SK-N-SH treated with all-trans-retinoic acid at 6 μM for 48 hours (cell line): ENCODE results near the gene UBL7.

Experiments used
- ATAC-seq: fragments of 200-7000 bp; cut with Tn5 transposase; 3 replicates; pipeline ENCODE4 v1.9.1; 2020; ENCODE audit warnings: mild to moderate bottlenecking, moderate library complexity
- BACH2 ChIP-seq: fragments of 250-450 bp; sonication (Bioruptor Pico); IDR thresholded peaks from 2 replicates; pipeline ENCODE4 v1.9.0; 2021; ENCODE audit warnings: mild to moderate bottlenecking, borderline replicate concordance
- CREB5 ChIP-seq: fragments of 250-450 bp; sonication (Bioruptor Pico); IDR thresholded peaks from 2 replicates; pipeline ENCODE4 v1.5.1; 2020; ENCODE audit warnings: low read depth, mild to moderate bottlenecking, moderate library complexity
- CSDC2 ChIP-seq: fragments of 250-450 bp; sonication (Bioruptor Pico); IDR thresholded peaks from 2 replicates; pipeline ENCODE4 v1.5.0; 2020; ENCODE audit warnings: mild to moderate bottlenecking, moderate library complexity
- CSRNP3 ChIP-seq: fragments of 250-450 bp; sonication (Bioruptor Pico); IDR thresholded peaks from 2 replicates; pipeline ENCODE4 v1.5.1; 2021; ENCODE audit warnings: mild to moderate bottlenecking, moderate library complexity
- ESRRG ChIP-seq: fragments of 250-450 bp; sonication (Bioruptor Pico); IDR thresholded peaks from 2 replicates; pipeline ENCODE4 v1.6.1; 2021; ENCODE audit warnings: mild to moderate bottlenecking
- GLIS3 ChIP-seq: fragments of 250-450 bp; sonication (Bioruptor Pico); IDR thresholded peaks from 2 replicates; pipeline ENCODE4 v1.5.0; 2020; ENCODE audit warnings: mild to moderate bottlenecking, moderate library complexity
- ISL1 ChIP-seq: fragments of 250-450 bp; sonication (Bioruptor Pico); IDR thresholded peaks from 2 replicates; pipeline ENCODE4 v2.1.2; 2022; ENCODE audit warnings: mild to moderate bottlenecking, moderate library complexity
- OSR1 ChIP-seq: fragments of 250-450 bp; sonication (Bioruptor Pico); IDR thresholded peaks from 2 replicates; pipeline ENCODE4 v1.8.0; 2022; ENCODE audit warnings: moderate library complexity, mild to moderate bottlenecking, inconsistent platforms
- PATZ1 ChIP-seq: fragments of 250-450 bp; sonication (Bioruptor Pico); IDR thresholded peaks from 2 replicates; pipeline ENCODE4 v1.8.0; 2020; ENCODE audit warnings: mild to moderate bottlenecking, moderate library complexity, borderline replicate concordance
- POU6F1 ChIP-seq: fragments of 250-450 bp; sonication (Bioruptor Pico); IDR thresholded peaks from 2 replicates; pipeline ENCODE4 v1.8.0; 2021; ENCODE audit warnings: low read depth, mild to moderate bottlenecking, moderate library complexity, borderline replicate concordance
- PPARA ChIP-seq: fragments of 250-450 bp; sonication (Bioruptor Pico); IDR thresholded peaks from 2 replicates; pipeline ENCODE4 v1.5.0; 2020; ENCODE audit warnings: mild to moderate bottlenecking, borderline replicate concordance
- RARB ChIP-seq: fragments of 250-450 bp; sonication (Bioruptor Pico); IDR thresholded peaks from 2 replicates; pipeline ENCODE4 v1.8.0; 2021; ENCODE audit warnings: mild to moderate bottlenecking, moderate library complexity
- SNAI2 ChIP-seq: fragments of 250-450 bp; sonication (Bioruptor Pico); IDR thresholded peaks from 2 replicates; pipeline ENCODE4 v1.5.0; 2020; ENCODE audit warnings: mild to moderate bottlenecking, moderate library complexity
- TCF4 ChIP-seq: fragments of 250-450 bp; sonication (Bioruptor Pico); IDR thresholded peaks from 2 replicates; pipeline ENCODE4 v1.8.0; 2021; ENCODE audit warnings: mild to moderate bottlenecking, moderate library complexity, borderline replicate concordance
- TOX ChIP-seq: fragments of 250-450 bp; sonication (Bioruptor Pico); IDR thresholded peaks from 2 replicates; pipeline ENCODE4 v1.8.0; 2021; ENCODE audit warnings: mild to moderate bottlenecking, moderate library complexity, borderline replicate concordance
- ZC3H10 ChIP-seq: fragments of 250-450 bp; sonication (Bioruptor Pico); IDR thresholded peaks from 2 replicates; pipeline ENCODE4 v1.5.1; 2021; ENCODE audit warnings: mild to moderate bottlenecking, moderate library complexity
- ZFP3 ChIP-seq: fragments of 250-450 bp; sonication (Bioruptor Pico); IDR thresholded peaks from 2 replicates; pipeline ENCODE4 v1.5.0; 2020; ENCODE audit warnings: mild to moderate bottlenecking, moderate library complexity
- ZFP30 ChIP-seq: fragments of 450-650 bp; formaldehyde crosslinking; IDR thresholded peaks from 2 replicates; pipeline ENCODE4 v1.5.0; 2022; ENCODE audit warnings: mild to moderate bottlenecking, moderate library complexity
- ZNF565 ChIP-seq: fragments of 450-650 bp; formaldehyde crosslinking; conservative IDR thresholded peaks from 2 replicates; pipeline ENCODE4 v1.5.0; 2020; ENCODE audit warnings: low read depth, mild to moderate bottlenecking, moderate library complexity
- ZNF70 ChIP-seq: fragments of 450-650 bp; formaldehyde crosslinking; IDR thresholded peaks from 2 replicates; pipeline ENCODE4 v1.5.0; 2020; ENCODE audit warnings: mild to moderate bottlenecking, moderate library complexity
- ZNF8 ChIP-seq: fragments of 450-650 bp; formaldehyde crosslinking; IDR thresholded peaks from 2 replicates; pipeline ENCODE4 v1.5.0; 2020; ENCODE audit warnings: mild to moderate bottlenecking, moderate library complexity

Gene UBL7

GRCh38 chr15:74410502-74410901 lies 50.5 kb downstream of the UBL7 start:
- TF ChIP-seq ZNF70 (CRISPR knock-in tag): no peak
- TF ChIP-seq ISL1 (CRISPR knock-in tag): no peak
- TF ChIP-seq ZFP3: no peak
- no peak for TF ChIP-seq ZC3H10 (CRISPR knock-in tag)
- TF ChIP-seq PPARA (CRISPR knock-in tag): no peak
- TF ChIP-seq TCF4 (CRISPR knock-in tag): no peak
- no peak for TF ChIP-seq PATZ1
- TF ChIP-seq CSRNP3 (CRISPR knock-in tag): no peak
- TF ChIP-seq ZNF565 (CRISPR knock-in tag): no peak
- TF ChIP-seq CREB5 (CRISPR knock-in tag): no peak
- TF ChIP-seq OSR1 (CRISPR knock-in tag): no peak
- no peak for TF ChIP-seq BACH2 (CRISPR knock-in tag)
- no peak for TF ChIP-seq GLIS3 (CRISPR knock-in tag)
- TF ChIP-seq ESRRG (CRISPR knock-in tag): no peak
- TF ChIP-seq RARB (CRISPR knock-in tag): no peak
- TF ChIP-seq TOX (CRISPR knock-in tag): no peak
- TF ChIP-seq CSDC2 (CRISPR knock-in tag): no peak
- TF ChIP-seq POU6F1 (CRISPR knock-in tag): no peak
- ATAC-seq: no peak

- no peak for ATAC-seq
- no peak for TF ChIP-seq CSRNP3 (CRISPR knock-in tag)
- TF ChIP-seq, all 23 proteins: peak for 0
Measured at GRCh38 chr15:74409225-74409624, 51.7 kb downstream of the UBL7 start.

- no peak for TF ChIP-seq CREB5 (CRISPR knock-in tag)
- no peak for TF ChIP-seq ZFP30 (CRISPR knock-in tag)
- no peak for TF ChIP-seq ZNF8 (CRISPR knock-in tag)
- ATAC-seq: no peak
Measured at GRCh38 chr15:74408815-74409214, 52.1 kb downstream of the UBL7 start.

GRCh38 chr15:74408385-74408784 lies 52.6 kb downstream of the UBL7 start:
- ATAC-seq: no peak
- no peak for TF ChIP-seq CSDC2 (CRISPR knock-in tag)
- no peak for TF ChIP-seq ZNF70 (CRISPR knock-in tag)
- no peak for TF ChIP-seq PATZ1
- no peak for TF ChIP-seq TCF4 (CRISPR knock-in tag)
- no peak for TF ChIP-seq ISL1 (CRISPR knock-in tag)
- TF ChIP-seq ZC3H10 (CRISPR knock-in tag): no peak
- TF ChIP-seq ZFP3: no peak
- TF ChIP-seq TOX (CRISPR knock-in tag): no peak
- no peak for TF ChIP-seq RARB (CRISPR knock-in tag)
- no peak for TF ChIP-seq SNAI2 (CRISPR knock-in tag)
- TF ChIP-seq ZFP30 (CRISPR knock-in tag): no peak
- TF ChIP-seq CREB5 (CRISPR knock-in tag): no peak
- no peak for TF ChIP-seq ZNF8 (CRISPR knock-in tag)
- no peak for TF ChIP-seq OSR1 (CRISPR knock-in tag)
- TF ChIP-seq PPARA (CRISPR knock-in tag): no peak
- TF ChIP-seq POU6F1 (CRISPR knock-in tag): no peak
